Measurements from ENCODE around the gene TDO2.
A peak's percentile ranks its signal among the peaks of the same experiment; 100 is the strongest.

The TDO2 gene

DNA sequence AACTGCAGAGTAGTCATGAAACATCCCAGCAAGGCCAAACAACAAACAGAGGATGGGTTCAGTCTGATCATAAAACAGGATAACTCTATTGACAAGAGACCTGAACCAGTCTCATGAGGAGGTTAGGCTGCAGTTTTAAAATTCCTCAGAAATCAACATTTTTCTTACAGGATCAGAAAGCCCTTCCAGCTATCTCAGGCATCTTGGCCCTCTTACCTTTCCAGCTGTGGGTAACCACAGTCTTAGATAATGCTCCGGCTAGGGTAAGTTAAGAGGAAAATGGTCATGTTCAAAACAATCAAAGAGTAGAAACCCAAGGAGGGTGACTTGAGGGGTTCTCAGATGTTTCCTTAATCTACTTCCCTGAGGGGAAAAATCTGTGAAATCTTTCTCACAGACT is 45.0 kb downstream of the TDO2 start:
- TF ChIP-seq, protein P1, sequence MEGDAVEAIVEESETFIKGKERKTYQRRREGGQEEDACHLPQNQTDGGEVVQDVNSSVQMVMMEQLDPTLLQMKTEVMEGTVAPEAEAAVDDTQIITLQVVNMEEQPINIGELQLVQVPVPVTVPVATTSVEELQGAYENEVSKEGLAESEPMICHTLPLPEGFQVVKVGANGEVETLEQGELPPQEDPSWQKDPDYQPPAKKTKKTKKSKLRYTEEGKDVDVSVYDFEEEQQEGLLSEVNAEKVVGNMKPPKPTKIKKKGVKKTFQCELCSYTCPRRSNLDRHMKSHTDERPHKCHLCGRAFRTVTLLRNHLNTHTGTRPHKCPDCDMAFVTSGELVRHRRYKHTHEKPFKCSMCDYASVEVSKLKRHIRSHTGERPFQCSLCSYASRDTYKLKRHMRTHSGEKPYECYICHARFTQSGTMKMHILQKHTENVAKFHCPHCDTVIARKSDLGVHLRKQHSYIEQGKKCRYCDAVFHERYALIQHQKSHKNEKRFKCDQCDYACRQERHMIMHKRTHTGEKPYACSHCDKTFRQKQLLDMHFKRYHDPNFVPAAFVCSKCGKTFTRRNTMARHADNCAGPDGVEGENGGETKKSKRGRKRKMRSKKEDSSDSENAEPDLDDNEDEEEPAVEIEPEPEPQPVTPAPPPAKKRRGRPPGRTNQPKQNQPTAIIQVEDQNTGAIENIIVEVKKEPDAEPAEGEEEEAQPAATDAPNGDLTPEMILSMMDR (IDR thresholded peaks at IDR 0.05; ENCODE audit: low read depth, low read length), result no peak
- no peak for DNase-seq (ENCODE audit: low read depth in 2 of 2)
- H3K4me3 ChIP-seq (replicated peaks in 1 of 2; ENCODE audit: low read depth in 2 of 2, low read length in 2 of 2), result no peak overlapping the region

DNA sequence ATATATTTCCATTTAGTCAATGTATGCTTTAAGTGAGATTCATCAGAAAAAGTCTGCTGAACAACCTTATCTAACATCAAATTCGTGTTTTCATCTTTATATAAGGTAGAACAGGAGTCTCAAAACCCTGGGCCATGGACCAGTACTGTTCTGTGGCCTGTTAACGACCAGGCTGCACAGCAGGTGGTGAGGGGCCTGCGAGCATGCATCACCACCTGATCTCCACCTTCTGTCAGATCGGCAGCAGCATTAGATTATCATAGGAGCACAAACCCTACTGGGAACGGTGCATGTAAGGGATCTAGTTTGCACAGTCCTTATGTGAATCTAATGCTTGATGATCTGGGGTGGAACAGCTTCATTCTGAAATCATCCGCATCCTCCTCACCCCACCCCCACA is 47.0 kb downstream of the TDO2 start:
- DNase-seq (ENCODE audit: low read depth in 2 of 2), result no peak
- no peak overlapping the region for H3K4me3 ChIP-seq (replicated peaks in 1 of 2; ENCODE audit: low read depth in 2 of 2, low read length in 2 of 2)
- TF ChIP-seq, protein P1 (IDR thresholded peaks at IDR 0.05; ENCODE audit: low read depth, low read length), result no peak

DNA sequence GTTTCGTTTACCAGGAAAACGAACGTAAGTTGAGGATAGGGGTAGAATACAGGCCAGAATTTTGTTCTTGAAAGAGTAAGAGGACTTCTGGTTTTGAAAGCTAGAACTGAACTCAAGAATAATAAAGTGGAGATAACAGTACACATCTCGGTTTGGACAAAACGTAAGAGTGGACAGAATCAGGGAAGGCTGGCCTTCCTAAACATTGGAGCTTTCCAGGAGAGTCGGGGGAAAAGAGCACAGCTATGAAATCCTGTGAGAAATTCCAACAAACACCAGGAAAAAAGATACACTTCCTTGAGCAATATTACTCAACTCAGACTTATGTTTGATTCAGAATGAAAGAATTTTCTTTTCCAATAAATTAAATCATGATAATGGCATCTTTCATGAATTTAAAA is 49.0 kb downstream of the TDO2 start:
- TF ChIP-seq, protein P1 (IDR thresholded peaks at IDR 0.05; ENCODE audit: low read depth, low read length), result no peak
- peak overlapping the region in 1 of 2 donors; percentile 72 for H3K4me3 ChIP-seq (replicated peaks in 1 of 2; ENCODE audit: low read depth in 2 of 2, low read length in 2 of 2)
- DNase-seq (ENCODE audit: low read depth in 2 of 2), result peak; percentile 49 to 52

DNA sequence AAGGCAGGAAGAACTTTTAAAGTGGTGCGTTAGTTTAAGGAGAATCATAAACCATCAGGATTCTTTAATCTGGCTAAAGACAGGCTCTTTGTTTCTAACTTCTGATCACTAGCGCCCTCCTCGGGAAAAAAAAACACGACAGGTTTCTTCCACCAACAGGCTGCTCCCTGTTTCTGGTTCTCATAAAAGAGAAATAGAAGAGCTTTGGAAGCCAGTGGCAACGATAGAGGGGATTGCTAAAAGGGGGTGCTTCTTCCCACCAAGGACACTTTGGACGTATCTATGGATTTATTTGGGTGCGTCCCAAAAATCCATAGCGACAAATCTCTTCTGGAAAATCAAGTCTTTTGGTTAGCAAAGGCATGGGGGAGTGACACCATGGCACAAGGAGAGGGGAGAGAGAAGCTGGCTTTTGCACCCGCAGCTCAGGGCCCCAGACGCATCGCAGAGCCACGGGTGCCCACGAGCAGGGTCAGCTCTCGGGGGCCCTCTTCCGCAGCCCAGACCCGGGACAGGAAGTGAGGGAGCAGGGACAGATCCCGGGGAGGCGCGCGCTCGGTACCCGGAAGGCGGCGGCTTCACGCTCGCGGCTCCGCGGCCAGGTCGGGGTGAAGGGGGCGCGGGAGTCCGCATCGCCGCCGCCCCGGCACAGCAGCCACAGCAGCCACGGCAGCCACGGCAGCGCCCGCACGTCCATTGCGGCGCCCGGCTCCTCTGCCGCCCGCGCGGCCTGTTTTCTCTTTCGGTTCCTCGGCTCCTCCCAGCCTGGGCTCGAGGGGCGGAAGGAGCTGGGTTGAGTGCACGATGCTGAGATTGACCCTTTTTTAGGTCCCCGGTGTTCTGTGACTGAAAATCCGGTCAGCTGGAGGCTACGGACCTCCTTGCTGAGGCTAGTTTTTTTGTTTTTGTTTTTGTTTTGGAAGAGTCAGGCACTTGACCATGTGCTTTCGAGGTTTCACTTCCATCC is 49.9 kb downstream of the TDO2 start, which contains the start of gene CTSO:
TSS of gene CTSO (minus strand) at position 716 of the 967 bp plus-strand sequence. CDS start at position 697, 19 bp downstream.
- TF ChIP-seq, protein P1 (IDR thresholded peaks at IDR 0.05; ENCODE audit: low read depth, low read length), result peak; percentile 54
- DNase-seq (ENCODE audit: low read depth in 2 of 2), result peak; percentile 90
- peak within 1 kb of the TSS; percentile 70 to 72 for H3K4me3 ChIP-seq (replicated peaks in 1 of 2; ENCODE audit: low read depth in 2 of 2, low read length in 2 of 2)

DNA sequence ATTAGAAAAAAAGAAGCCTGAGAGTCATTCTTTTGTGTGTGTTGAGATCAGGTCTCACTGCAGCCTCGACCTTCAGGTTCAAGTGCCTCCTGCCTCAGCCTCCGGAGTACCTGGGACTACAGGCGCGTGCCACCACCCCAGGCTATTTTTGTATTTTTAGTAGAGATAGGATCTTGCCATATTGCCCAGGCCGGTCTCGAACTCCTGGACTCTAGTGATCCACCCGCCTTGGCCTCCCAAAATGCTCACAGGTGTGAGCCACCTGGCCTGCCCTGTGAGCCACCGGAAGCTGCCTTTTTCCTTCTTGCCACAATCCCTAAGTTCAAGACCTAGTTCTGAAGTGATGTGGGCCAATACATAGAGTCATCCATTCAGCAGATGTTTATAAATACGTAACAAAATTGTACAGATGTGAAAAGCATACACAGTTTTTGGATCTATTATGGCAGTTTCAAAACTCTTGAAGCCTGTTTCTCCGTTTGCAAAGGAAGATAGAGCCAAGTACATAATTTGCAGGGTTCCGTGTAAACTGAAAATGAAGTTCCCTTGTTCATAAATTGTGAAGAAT is 50.7 kb downstream of the TDO2 start:
- peak overlapping the region; percentile 70 to 72 for H3K4me3 ChIP-seq (replicated peaks in 1 of 2; ENCODE audit: low read depth in 2 of 2, low read length in 2 of 2)
- no peak for DNase-seq (ENCODE audit: low read depth in 2 of 2)
- TF ChIP-seq, protein P1 (IDR thresholded peaks at IDR 0.05; ENCODE audit: low read depth, low read length), result no peak

DNA sequence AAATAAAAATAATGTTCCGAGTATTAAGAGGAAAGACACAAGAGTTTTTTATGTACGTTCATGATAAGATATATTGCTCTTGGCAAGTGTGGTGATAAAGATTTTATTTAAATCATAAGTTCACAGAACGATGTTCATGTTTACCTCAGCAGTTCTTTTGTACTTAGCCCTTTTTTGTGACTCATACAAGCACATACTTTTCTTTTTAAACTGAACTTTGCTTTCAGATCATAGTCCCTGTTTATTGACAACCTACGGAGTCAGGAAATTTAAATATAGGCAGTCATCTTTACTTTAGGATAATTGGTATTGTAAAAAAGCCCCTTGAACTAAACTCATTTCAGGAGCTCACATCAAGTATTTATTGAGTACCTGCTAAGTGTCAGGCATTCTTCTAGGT is 51.4 kb downstream of the TDO2 start:
- TF ChIP-seq, protein P1 (IDR thresholded peaks at IDR 0.05; ENCODE audit: low read depth, low read length), result no peak
- H3K4me3 ChIP-seq (replicated peaks in 1 of 2; ENCODE audit: low read depth in 2 of 2, low read length in 2 of 2), result no peak overlapping the region
- no peak for DNase-seq (ENCODE audit: low read depth in 2 of 2)

Measured in cardiac fibroblast (primary cell).